HG03342 (cell line): ENCODE measurements around the gene CLCN2.

Experiments used
- ATAC-seq: cut with Tn5 transposase; IDR thresholded peaks from one replicate; pipeline ENCODE4 v1.9.1; 2021; ENCODE audit warnings: mild to moderate bottlenecking, moderate library complexity; ENCODE audit not compliant: unreplicated experiment

The CLCN2 gene

GRCh38 chr3:184332370-184333090 is 28.9 kb downstream of the CLCN2 start:
- ATAC-seq: no peak

GRCh38 chr3:184328516-184328915 is 32.9 kb downstream of the CLCN2 start:
- no peak for ATAC-seq

GRCh38 chr3:184327171-184327570 is 34.2 kb downstream of the CLCN2 start:
- no peak for ATAC-seq

GRCh38 chr3:184325715-184326369 is 35.6 kb downstream of the CLCN2 start:
- no peak for ATAC-seq

DNA sequence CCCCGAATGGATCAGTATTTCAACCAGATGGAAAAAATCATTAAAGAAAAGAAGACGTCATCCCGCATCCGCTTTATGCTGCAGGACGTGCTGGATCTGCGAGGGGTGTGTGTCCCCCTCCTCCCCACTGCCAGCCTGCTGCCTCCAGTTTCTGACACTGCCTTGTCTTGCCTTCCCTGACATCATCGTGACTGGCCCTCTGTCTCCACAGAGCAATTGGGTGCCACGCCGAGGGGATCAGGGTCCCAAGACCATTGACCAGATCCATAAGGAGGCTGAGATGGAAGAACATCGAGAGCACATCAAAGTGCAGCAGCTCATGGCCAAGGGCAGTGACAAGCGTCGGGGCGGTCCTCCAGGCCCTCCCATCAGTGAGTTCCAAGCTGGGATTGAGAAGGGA is 36.1 kb downstream of the CLCN2 start:
- ATAC-seq: no peak

DNA sequence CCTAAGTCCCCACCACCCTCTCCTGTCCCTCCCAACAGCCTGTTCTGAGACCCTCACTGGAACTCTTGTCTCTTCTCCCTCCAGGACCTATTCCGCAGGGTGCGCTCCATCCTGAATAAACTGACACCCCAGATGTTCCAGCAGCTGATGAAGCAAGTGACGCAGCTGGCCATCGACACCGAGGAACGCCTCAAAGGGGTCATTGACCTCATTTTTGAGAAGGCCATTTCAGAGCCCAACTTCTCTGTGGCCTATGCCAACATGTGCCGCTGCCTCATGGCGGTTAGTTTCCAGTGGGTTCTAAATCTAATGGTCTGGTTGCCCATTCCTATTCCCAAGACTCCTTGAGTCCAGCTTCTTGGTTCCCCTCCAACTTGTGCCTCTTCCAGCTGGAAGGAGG is 37.7 kb downstream of the CLCN2 start:
- no peak for ATAC-seq

GRCh38 chr3:184322731-184323487 is 38.5 kb downstream of the CLCN2 start:
- no peak for ATAC-seq

DNA sequence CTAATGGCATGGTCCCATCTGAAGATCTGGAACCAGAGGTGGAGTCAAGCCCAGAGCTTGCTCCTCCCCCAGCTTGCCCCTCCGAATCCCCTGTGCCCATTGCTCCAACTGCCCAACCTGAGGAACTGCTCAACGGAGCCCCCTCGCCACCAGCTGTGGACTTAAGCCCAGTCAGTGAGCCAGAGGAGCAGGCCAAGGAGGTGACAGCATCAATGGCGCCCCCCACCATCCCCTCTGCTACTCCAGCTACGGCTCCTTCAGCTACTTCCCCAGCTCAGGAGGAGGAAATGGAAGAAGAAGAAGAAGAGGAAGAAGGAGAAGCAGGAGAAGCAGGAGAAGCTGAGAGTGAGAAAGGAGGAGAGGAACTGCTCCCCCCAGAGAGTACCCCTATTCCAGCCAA is 39.7 kb downstream of the CLCN2 start:
- no peak for ATAC-seq

- no peak for ATAC-seq
These were observed 41.3 kb downstream of the CLCN2 start for GRCh38 chr3:184320104-184320445.

DNA sequence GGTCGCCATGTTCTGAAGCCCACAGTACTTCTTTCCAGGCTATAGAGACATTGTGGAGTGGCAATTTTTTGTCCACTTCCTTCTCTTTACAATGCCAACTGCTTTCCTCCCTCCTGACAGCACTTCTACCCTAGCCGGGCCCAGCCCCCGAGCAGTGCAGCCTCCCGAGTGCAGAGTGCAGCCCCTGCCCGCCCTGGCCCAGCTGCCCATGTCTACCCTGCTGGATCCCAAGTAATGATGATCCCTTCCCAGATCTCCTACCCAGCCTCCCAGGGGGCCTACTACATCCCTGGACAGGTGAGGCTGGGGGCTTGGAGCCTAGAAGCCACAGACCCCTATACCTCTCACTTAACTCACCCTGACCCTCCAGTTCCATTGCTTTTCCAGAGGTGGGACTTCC is 44.2 kb downstream of the CLCN2 start:
- no peak for ATAC-seq

GRCh38 chr3:184316792-184317191 is 44.6 kb downstream of the CLCN2 start:
- ATAC-seq: no peak

DNA sequence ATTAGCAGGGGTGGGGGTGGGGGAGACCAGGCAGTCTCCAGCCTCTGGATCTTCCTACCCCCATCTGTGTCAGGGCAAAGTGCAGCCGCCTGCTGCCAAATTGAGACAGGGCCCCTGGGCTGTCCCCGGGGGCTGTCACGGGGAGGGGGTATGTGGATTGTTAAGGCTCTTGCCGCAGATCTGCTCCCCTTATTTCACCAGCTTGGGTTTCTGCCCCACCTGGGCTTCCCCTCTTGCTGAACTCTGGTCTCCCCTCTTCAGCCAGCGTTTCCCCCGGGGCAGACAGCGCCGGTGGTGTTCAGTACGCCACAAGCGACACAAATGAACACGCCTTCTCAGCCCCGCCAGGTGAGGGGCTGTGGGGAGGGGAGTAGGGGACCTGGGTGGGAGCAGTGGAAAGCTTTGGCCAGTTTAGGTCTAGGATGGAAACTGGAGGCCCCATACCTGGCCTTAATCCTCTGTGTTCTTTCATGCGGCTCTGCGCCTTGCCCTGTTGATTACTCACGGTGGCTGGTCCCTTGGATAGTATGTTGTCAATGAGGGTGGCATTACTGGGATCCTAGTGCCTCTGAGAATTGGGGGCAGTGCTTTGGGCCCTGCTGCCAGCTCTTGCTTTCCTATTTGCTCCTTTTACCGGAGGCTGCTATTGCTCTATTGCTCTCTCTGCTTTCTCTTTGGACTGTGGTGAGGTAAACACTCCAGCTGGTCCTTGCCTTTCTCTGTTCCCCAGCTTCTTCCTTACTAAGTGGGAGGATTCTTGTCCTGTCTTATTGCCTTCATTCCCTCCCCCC is 45.3 kb downstream of the CLCN2 start:
- ATAC-seq: no peak

DNA sequence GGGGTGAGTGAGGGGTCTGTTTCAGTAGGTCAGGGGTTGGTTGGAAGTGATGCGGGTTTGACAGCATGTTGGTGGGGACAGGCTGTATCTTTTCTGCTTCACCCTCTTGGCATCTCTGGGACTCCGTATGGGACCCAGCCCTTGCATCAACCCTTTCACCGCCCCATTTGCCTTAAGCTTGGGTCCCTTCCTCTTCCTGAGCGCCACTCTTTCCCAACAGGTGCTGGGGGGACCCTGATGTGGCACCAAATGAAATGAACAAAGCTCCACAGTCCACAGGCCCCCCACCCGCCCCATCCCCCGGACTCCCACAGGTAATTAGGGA is 45.9 kb downstream of the CLCN2 start:
- ATAC-seq: peak; percentile 4

GRCh38 chr3:184314700-184315542 is 46.5 kb downstream of the CLCN2 start:
- peak; percentile 41 for ATAC-seq

- ATAC-seq: peak; percentile 86
These were observed 47.1 kb downstream of the CLCN2 start, which contains the start of gene EIF4G1 for GRCh38 chr3:184314363-184314699. Gene EIF4G1 (plus strand): TSS chr3:184314606. CDS start chr3:184315797, 1,191 bp downstream.

DNA sequence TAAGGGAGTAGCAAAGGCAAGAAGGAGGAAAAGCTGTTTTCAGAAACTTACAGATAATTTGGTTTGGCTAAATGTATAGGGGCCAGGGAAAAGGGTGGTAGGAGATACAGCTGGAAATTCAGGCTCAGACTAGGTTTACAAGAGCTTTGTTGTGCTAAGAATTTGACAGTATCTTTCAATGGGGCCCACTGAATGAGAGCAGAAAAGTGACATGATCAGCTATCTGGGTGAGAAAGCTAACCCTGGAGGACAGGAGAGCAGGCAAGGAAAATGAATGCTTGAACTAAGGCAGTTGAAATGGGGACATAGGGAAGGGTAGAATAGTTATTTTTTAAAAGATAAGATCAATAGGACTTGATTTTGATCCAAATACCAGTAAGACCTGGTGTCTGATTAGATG is 49.8 kb downstream of the CLCN2 start:
- no peak for ATAC-seq

- no peak for ATAC-seq
These were observed 52.7 kb downstream of the CLCN2 start for GRCh38 chr3:184308744-184309143.

DNA sequence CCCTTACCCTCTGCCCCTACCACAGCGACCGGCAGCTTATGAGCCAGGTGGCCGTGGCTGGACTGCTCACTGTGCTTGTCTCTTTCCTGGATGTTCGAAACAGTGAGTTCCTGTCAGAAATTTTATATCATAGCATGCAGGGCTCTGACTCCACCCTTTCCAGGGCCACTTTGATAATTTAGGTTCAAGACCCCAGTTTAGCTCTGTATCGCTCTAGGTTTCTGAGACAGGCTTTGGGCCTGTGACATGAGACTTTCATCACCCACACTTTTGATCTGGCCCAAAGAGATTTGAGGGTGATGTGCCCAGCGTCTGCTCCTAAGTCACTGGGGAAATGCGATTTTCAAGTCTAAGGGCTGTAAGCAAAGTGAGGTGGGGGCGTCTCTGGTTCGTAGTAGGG is 53.5 kb downstream of the CLCN2 start:
- no peak for ATAC-seq

DNA sequence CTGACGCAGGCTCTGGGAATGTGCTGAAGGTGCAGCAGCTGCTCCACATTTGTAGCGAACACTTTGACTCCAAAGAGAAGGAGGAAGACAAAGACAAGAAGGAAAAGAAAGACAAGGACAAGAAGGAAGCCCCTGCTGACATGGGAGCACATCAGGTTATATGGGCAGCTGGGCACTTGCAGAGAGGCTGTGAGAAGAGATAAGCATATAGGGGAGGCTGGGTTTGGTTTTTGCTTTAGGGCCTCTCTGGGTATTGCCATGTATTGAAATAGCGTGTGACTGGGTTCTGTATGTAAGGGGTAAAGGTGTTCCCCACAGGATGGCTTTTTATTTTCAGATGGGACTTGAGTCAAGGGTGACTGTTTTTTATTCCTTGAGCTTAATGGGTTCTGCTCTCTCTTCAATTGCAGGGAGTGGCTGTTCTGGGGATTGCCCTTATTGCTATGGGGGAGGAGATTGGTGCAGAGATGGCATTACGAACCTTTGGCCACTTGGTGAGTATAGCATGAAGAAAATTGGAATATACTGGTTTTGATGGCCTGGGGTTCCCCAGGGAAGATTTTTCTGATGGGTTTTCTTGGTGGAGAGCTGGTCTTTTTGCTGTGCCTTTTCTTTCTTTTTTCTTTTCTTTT is 54.9 kb downstream of the CLCN2 start:
- ATAC-seq: no peak

- no peak for ATAC-seq
These were observed 55.8 kb downstream of the CLCN2 start for GRCh38 chr3:184305577-184305976.
